Effector memory CD4-positive, alpha-beta T cell (primary cell): ENCODE results near the gene GSAP.
"Not testable (repeated sequence)": the region's sequence is repeated elsewhere in the genome, so short reads cannot be mapped to it uniquely, and the experiment has no call there.

Experiments
- DNase-seq, 3 donors: peaks; one replicate each; pipeline ENCODE4 v3.0.0-alpha.2; 2020
- H3K27ac ChIP-seq: 2 replicates; pipeline ENCODE4 v1.7.0; 2013; ENCODE audit warnings: mild to moderate bottlenecking, low read length, moderate library complexity; ENCODE audit not compliant: insufficient read depth, poor library complexity, severe bottlenecking
- H3K27me3 ChIP-seq: replicated peaks from 2 replicates; pipeline ENCODE4 v1.7.0; 2013; ENCODE audit warnings: mild to moderate bottlenecking, low read length; ENCODE audit not compliant: insufficient read depth, control insufficient read depth, poor library complexity, severe bottlenecking
- H3K36me3 ChIP-seq: 2 replicates; pipeline ENCODE4 v1.7.0; 2013; ENCODE audit warnings: mild to moderate bottlenecking, low read length, moderate library complexity; ENCODE audit not compliant: control insufficient read depth, insufficient read depth
- H3K4me1 ChIP-seq: 2 replicates; pipeline ENCODE4 v1.7.0; 2013; ENCODE audit warnings: low read length, mild to moderate bottlenecking; ENCODE audit not compliant: control insufficient read depth, insufficient read depth, poor library complexity, severe bottlenecking
- H3K4me3 ChIP-seq: 2 replicates; pipeline ENCODE4 v1.7.0; 2013; ENCODE audit warnings: low read length, low read depth, mild to moderate bottlenecking; ENCODE audit not compliant: insufficient read depth, poor library complexity, severe bottlenecking
- H3K9me3 ChIP-seq: 2 replicates; pipeline ENCODE4 v1.7.0; 2013; ENCODE audit warnings: mild to moderate bottlenecking, low read length, moderate library complexity; ENCODE audit not compliant: control insufficient read depth

The GSAP gene

GRCh38 chr7:77353407-77353721 lies 62.8 kb downstream of the GSAP start:
- Histone ChIP-seq H3K4me1 (peaks cover 39% of the 10 kb centered on the region), H3K27ac (no peak overlapping the region)

GRCh38 chr7:77352665-77353406 lies 63.3 kb downstream of the GSAP start:
- Histone ChIP-seq H3K4me1 (peaks cover 39% of the 10 kb centered on the region), H3K27me3 (no peaks in the 10 kb centered on the region), H3K9me3 (no peaks in the 10 kb centered on the region), H3K4me3 (no peak overlapping the region), H3K27ac (peak overlapping the region; percentile 29), H3K36me3 (no peaks in the 10 kb centered on the region)
- DNase-seq: no peak

More at GRCh38 chr7:77353407-77353721, 62.8 kb downstream of the GSAP start:
- Histone ChIP-seq H3K27me3 (no peaks in the 10 kb centered on the region), H3K36me3 (no peaks in the 10 kb centered on the region), H3K9me3 (no peaks in the 10 kb centered on the region), H3K4me3 (no peak overlapping the region)
- no peak for DNase-seq

GRCh38 chr7:77351539-77352004 lies 64.6 kb downstream of the GSAP start:
- Histone ChIP-seq H3K9me3 (no peaks in the 10 kb centered on the region), H3K27ac (peak overlapping the region; percentile 45), H3K4me1 (peaks cover 39% of the 10 kb centered on the region), H3K4me3 (no peak overlapping the region), H3K27me3 (no peaks in the 10 kb centered on the region), H3K36me3 (no peaks in the 10 kb centered on the region)
- peak; percentile 24 to 39 (median 29) for DNase-seq

GRCh38 chr7:77349141-77349540 lies 67.0 kb downstream of the GSAP start:
- no peak for DNase-seq
- Histone ChIP-seq H3K27ac (no peak overlapping the region), H3K27me3 (no peaks in the 10 kb centered on the region), H3K36me3 (no peaks in the 10 kb centered on the region), H3K4me1 (peaks cover 26% of the 10 kb centered on the region), H3K4me3 (no peak overlapping the region), H3K9me3 (no peaks in the 10 kb centered on the region)

GRCh38 chr7:77348371-77348813 lies 67.8 kb downstream of the GSAP start:
- H3K27ac ChIP-seq: no peak overlapping the region
- H3K4me3 ChIP-seq: no peak overlapping the region
- H3K9me3 ChIP-seq: no peaks in the 10 kb centered on the region
- no peak for DNase-seq
- H3K4me1 ChIP-seq: peaks cover 19% of the 10 kb centered on the region
- no peaks in the 10 kb centered on the region for H3K36me3 ChIP-seq
- H3K27me3 ChIP-seq: no peaks in the 10 kb centered on the region

- no peaks in the 10 kb centered on the region for H3K9me3 ChIP-seq
- H3K36me3 ChIP-seq: no peaks in the 10 kb centered on the region
- no peaks in the 10 kb centered on the region for H3K27me3 ChIP-seq
- DNase-seq: no peak
- H3K4me1 ChIP-seq: no peaks in the 10 kb centered on the region
- no peak overlapping the region for H3K27ac ChIP-seq
- no peak overlapping the region for H3K4me3 ChIP-seq
Observed at GRCh38 chr7:77346441-77346840, 69.7 kb downstream of the GSAP start.

- not testable (repeated sequence) for H3K4me1 ChIP-seq, H3K27me3 ChIP-seq, H3K9me3 ChIP-seq, H3K36me3 ChIP-seq, DNase-seq, H3K27ac ChIP-seq, H3K4me3 ChIP-seq
Observed at GRCh38 chr7:77345426-77345825, 70.7 kb downstream of the GSAP start.

GRCh38 chr7:77339726-77340125 lies 76.4 kb downstream of the GSAP start:
- no peaks in the 10 kb centered on the region for H3K9me3 ChIP-seq
- no peak for DNase-seq
- peaks cover 6% of the 10 kb centered on the region for H3K4me1 ChIP-seq
- H3K36me3 ChIP-seq: no peaks in the 10 kb centered on the region
- H3K4me3 ChIP-seq: no peak overlapping the region
- H3K27me3 ChIP-seq: no peaks in the 10 kb centered on the region
- no peak overlapping the region for H3K27ac ChIP-seq

- Histone ChIP-seq H3K27me3 (no peaks in the 10 kb centered on the region), H3K4me1 (peaks cover 6% of the 10 kb centered on the region), H3K27ac (no peak overlapping the region), H3K9me3 (no peaks in the 10 kb centered on the region), H3K4me3 (no peak overlapping the region), H3K36me3 (no peaks in the 10 kb centered on the region)
- no peak for DNase-seq
Observed at GRCh38 chr7:77338883-77339629, 77.1 kb downstream of the GSAP start.

- H3K27me3 ChIP-seq: no peaks in the 10 kb centered on the region
- H3K4me1 ChIP-seq: peaks cover 6% of the 10 kb centered on the region
- no peaks in the 10 kb centered on the region for H3K9me3 ChIP-seq
- no peaks in the 10 kb centered on the region for H3K36me3 ChIP-seq
- no peak overlapping the region for H3K4me3 ChIP-seq
- H3K27ac ChIP-seq: no peak overlapping the region
- DNase-seq: no peak
Observed at GRCh38 chr7:77338260-77338659, 77.9 kb downstream of the GSAP start.
